Bronchial epithelial cell (primary cell): ENCODE measurements around the gene CDC14B. TPM values are rescaled to one million over a fixed set of nuclear protein-coding genes. Genes with fewer than 3 reads are reported as not detected.

Source experiments
- DNase-seq: peaks from one replicate; pipeline ENCODE4 v3.0.0-alpha.2; 2010; ENCODE audit warnings: low read depth
- FAIRE-seq: peaks from 2 replicates; lab custom pipeline; 2011; peaks lifted over from hg19 to GRCh38; lab: Jason Lieb, UNC
- H3K27me3 ChIP-seq: 2 replicates; pipeline ENCODE4 v1.5.1; 2011; ENCODE audit warnings: low read length; ENCODE audit not compliant: control insufficient read depth, insufficient read depth
- H3K36me3 ChIP-seq: 2 replicates; pipeline ENCODE4 v1.5.1; 2011; ENCODE audit warnings: low read length; ENCODE audit not compliant: control insufficient read depth, insufficient read depth
- H3K4me3 ChIP-seq: 2 replicates; pipeline ENCODE4 v1.5.1; 2011; ENCODE audit warnings: mild to moderate bottlenecking, low read depth, low read length, control low read depth
- total RNA-seq: library from RNA; depleted of rRNA; stranded (reverse); fragments of >200 nt; gene quantifications from 2 replicates; pipeline ENCODE4 v1.2.1, GENCODE V29; 2014
- TF ChIP-seq, protein P1 (sequence below): IDR thresholded peaks from 2 replicates; pipeline ENCODE4 v1.5.1; 2011; ENCODE audit warnings: mild to moderate bottlenecking, moderate library complexity, low read length, control low read depth, inconsistent platforms; ENCODE audit not compliant: insufficient read depth, severe bottlenecking

The CDC14B gene
- total RNA-seq, 1 donor from 2014 or later, result 11.6 TPM

- no peak for FAIRE-seq
Observed at GRCh38 chr9:96500696-96501632, 118.7 kb downstream of the CDC14B start.

GRCh38 chr9:96499257-96499656, 120.4 kb downstream of the CDC14B start:
- FAIRE-seq (no peak), DNase-seq (no peak)
- TF ChIP-seq, protein P1, sequence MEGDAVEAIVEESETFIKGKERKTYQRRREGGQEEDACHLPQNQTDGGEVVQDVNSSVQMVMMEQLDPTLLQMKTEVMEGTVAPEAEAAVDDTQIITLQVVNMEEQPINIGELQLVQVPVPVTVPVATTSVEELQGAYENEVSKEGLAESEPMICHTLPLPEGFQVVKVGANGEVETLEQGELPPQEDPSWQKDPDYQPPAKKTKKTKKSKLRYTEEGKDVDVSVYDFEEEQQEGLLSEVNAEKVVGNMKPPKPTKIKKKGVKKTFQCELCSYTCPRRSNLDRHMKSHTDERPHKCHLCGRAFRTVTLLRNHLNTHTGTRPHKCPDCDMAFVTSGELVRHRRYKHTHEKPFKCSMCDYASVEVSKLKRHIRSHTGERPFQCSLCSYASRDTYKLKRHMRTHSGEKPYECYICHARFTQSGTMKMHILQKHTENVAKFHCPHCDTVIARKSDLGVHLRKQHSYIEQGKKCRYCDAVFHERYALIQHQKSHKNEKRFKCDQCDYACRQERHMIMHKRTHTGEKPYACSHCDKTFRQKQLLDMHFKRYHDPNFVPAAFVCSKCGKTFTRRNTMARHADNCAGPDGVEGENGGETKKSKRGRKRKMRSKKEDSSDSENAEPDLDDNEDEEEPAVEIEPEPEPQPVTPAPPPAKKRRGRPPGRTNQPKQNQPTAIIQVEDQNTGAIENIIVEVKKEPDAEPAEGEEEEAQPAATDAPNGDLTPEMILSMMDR, result no peak
- no peaks in the 10 kb centered on the region for H3K27me3 ChIP-seq
- no peak overlapping the region for H3K4me3 ChIP-seq
- H3K36me3 ChIP-seq, result no peaks in the 10 kb centered on the region

More at GRCh38 chr9:96500696-96501632, 118.7 kb downstream of the CDC14B start:
- Histone ChIP-seq H3K4me3 (no peak overlapping the region), H3K27me3 (no peaks in the 10 kb centered on the region), H3K36me3 (no peaks in the 10 kb centered on the region)
- DNase-seq, result no peak
- TF ChIP-seq, protein P1, result no peak

- Histone ChIP-seq H3K4me3 (no peak overlapping the region), H3K27me3 (no peaks in the 10 kb centered on the region), H3K36me3 (no peaks in the 10 kb centered on the region)
- TF ChIP-seq, protein P1, result no peak
- DNase-seq (no peak), FAIRE-seq (no peak)
Observed at GRCh38 chr9:96498796-96499195, 120.8 kb downstream of the CDC14B start.

- H3K4me3 ChIP-seq, result no peak overlapping the region
- no peaks in the 10 kb centered on the region for H3K36me3 ChIP-seq
- FAIRE-seq (no peak), DNase-seq (no peak)
- TF ChIP-seq, protein P1, result no peak
- H3K27me3 ChIP-seq, result no peaks in the 10 kb centered on the region
Observed at GRCh38 chr9:96497117-96497399, 122.6 kb downstream of the CDC14B start.

DNA sequence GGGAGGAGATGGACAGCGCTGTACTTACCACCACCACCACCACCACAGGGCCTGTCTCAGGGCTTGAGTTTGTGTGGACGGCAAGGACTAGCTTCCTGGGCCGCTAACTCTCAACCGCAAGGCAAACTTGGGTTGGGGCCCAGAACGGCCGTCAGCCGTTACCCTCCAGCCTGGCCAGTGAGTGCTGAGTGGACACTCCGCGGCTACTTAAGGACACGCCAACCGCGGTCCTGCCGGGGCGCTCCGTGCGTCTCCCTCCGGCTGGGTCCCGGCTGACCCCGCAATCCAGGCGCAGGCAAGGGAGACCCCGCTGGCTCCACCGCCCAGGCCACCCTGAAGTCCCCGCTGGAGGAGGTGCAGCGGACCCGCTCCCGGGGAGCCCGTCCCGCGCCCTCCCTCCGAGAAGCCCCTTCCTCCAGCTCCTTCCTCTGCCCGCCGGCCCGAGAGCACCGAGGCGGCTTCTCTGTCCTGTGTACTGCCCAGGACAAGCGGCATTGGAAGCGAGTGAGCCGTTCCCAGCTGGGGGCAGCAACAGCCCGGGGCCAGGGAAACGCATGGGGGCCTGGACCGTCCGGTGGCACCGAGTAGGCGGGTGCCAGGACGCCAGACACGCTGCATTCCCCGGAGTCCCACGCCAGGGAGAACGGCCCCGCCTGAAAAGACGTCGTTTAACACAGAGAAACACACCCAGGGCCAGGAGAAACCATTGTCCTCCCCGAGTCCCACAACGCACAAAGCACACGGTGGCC, 123.1 kb downstream of the CDC14B start:
- TF ChIP-seq, protein P1, result no peak
- Histone ChIP-seq H3K27me3 (no peaks in the 10 kb centered on the region), H3K4me3 (no peak overlapping the region), H3K36me3 (no peaks in the 10 kb centered on the region)
- FAIRE-seq (no peak), DNase-seq (no peak)
